Measurements from ENCODE around the gene VPS54. TPM values are rescaled to one million over a fixed set of nuclear protein-coding genes. Genes with fewer than 3 reads are reported as not detected.
A peak's percentile ranks its signal among the peaks of the same experiment; 100 is the strongest.

Gene VPS54
- total RNA-seq: 17.2 and 17.3 TPM in 2 replicates
- long read RNA-seq, partial matches to known transcripts: 9 of 11 reads
- long read RNA-seq, other reads (novel, unspliced or antisense): 2 of 11 reads

- no peaks in the 10 kb centered on the region for H3K36me3 Mint-ChIP-seq (ENCODE audit: unreplicated experiment)
- peak within 1 kb of the TSS; percentile 99 for H3K27ac Mint-ChIP-seq (ENCODE audit: unreplicated experiment)
- H3K4me1 Mint-ChIP-seq (ENCODE audit: unreplicated experiment): peaks cover 38% of the 10 kb centered on the region
- peak within 1 kb of the TSS; percentile 93 for H3K4me3 Mint-ChIP-seq (ENCODE audit: unreplicated experiment)
- no peaks in the 10 kb centered on the region for H3K9me3 Mint-ChIP-seq (ENCODE audit: unreplicated experiment)
- H3K27me3 Mint-ChIP-seq (ENCODE audit: unreplicated experiment): no peaks in the 10 kb centered on the region
- DNase-seq (ENCODE audit: extremely low spot score, unreplicated experiment): peak; percentile 89
- TF ChIP-seq CTCF (IDR thresholded peaks at IDR 0.05): no peak
These were observed at the start of gene VPS54 for GRCh38 chr2:64019083-64019974. VPS54 (minus strand) TSS chr2:64019428; CDS start chr2:63983999, 35,429 bp downstream.

- peaks cover 13% of the 10 kb centered on the region for H3K4me1 Mint-ChIP-seq (ENCODE audit: unreplicated experiment)
- H3K9me3 Mint-ChIP-seq (ENCODE audit: unreplicated experiment): no peaks in the 10 kb centered on the region
- no peak overlapping the region for H3K27ac Mint-ChIP-seq (ENCODE audit: unreplicated experiment)
- no peaks in the 10 kb centered on the region for H3K27me3 Mint-ChIP-seq (ENCODE audit: unreplicated experiment)
- H3K36me3 Mint-ChIP-seq (ENCODE audit: unreplicated experiment): no peaks in the 10 kb centered on the region
- TF ChIP-seq CTCF (IDR thresholded peaks at IDR 0.05): no peak
- no peak overlapping the region for H3K4me3 Mint-ChIP-seq (ENCODE audit: unreplicated experiment)
- DNase-seq (ENCODE audit: extremely low spot score, unreplicated experiment): no peak
These were observed 48.1 kb upstream of the VPS54 start for GRCh38 chr2:64067326-64067725.

GRCh38 chr2:64065516-64065915, 46.3 kb upstream of the VPS54 start:
- H3K27ac Mint-ChIP-seq (ENCODE audit: unreplicated experiment): no peak overlapping the region
- TF ChIP-seq CTCF (IDR thresholded peaks at IDR 0.05): no peak
- no peaks in the 10 kb centered on the region for H3K9me3 Mint-ChIP-seq (ENCODE audit: unreplicated experiment)
- no peaks in the 10 kb centered on the region for H3K36me3 Mint-ChIP-seq (ENCODE audit: unreplicated experiment)
- H3K4me1 Mint-ChIP-seq (ENCODE audit: unreplicated experiment): peaks cover 13% of the 10 kb centered on the region
- H3K4me3 Mint-ChIP-seq (ENCODE audit: unreplicated experiment): no peak overlapping the region
- no peak for DNase-seq (ENCODE audit: extremely low spot score, unreplicated experiment)
- H3K27me3 Mint-ChIP-seq (ENCODE audit: unreplicated experiment): no peaks in the 10 kb centered on the region

GRCh38 chr2:64063924-64064331, 44.7 kb upstream of the VPS54 start:
- TF ChIP-seq CTCF (IDR thresholded peaks at IDR 0.05): no peak
- Mint-ChIP-seq H3K27me3 (ENCODE audit: unreplicated experiment) (no peaks in the 10 kb centered on the region), H3K4me1 (ENCODE audit: unreplicated experiment) (peaks cover 13% of the 10 kb centered on the region), H3K27ac (ENCODE audit: unreplicated experiment) (no peak overlapping the region), H3K4me3 (ENCODE audit: unreplicated experiment) (no peak overlapping the region), H3K9me3 (ENCODE audit: unreplicated experiment) (no peaks in the 10 kb centered on the region), H3K36me3 (ENCODE audit: unreplicated experiment) (no peaks in the 10 kb centered on the region)
- no peak for DNase-seq (ENCODE audit: extremely low spot score, unreplicated experiment)

DNA sequence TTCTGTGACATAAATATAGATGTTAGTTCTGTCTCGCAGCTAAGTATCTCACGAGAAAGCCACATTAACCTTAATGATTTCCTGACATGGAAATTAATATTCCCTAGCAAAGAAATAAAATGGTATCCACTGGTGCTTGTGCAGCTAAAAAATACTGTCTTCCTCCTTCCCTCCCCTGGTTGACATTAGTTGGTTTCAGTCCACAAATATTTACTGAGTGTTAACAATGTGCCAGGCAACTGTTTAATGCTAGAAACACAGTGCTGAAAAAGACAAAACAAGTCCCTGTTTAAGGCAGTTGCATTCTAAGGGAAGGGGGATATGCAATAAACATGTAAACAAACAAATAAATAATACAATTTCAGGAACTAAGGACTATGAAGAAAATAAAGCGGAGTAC, 44.2 kb upstream of the VPS54 start:
- no peak for DNase-seq (ENCODE audit: extremely low spot score, unreplicated experiment)
- H3K4me3 Mint-ChIP-seq (ENCODE audit: unreplicated experiment): no peak overlapping the region
- H3K27me3 Mint-ChIP-seq (ENCODE audit: unreplicated experiment): no peaks in the 10 kb centered on the region
- peaks cover 13% of the 10 kb centered on the region for H3K4me1 Mint-ChIP-seq (ENCODE audit: unreplicated experiment)
- no peak for TF ChIP-seq CTCF (IDR thresholded peaks at IDR 0.05)
- H3K36me3 Mint-ChIP-seq (ENCODE audit: unreplicated experiment): no peaks in the 10 kb centered on the region
- H3K9me3 Mint-ChIP-seq (ENCODE audit: unreplicated experiment): no peaks in the 10 kb centered on the region
- H3K27ac Mint-ChIP-seq (ENCODE audit: unreplicated experiment): no peak overlapping the region

Data from osteocyte (in vitro differentiated cells).